ENCODE results near the gene PAOX. TPM values are rescaled to one million over a fixed set of nuclear protein-coding genes. Genes with fewer than 3 reads are reported as not detected.

The PAOX gene
- total and polyA plus RNA-seq, 2 experiments from 2014 or later = 4.1 to 8.7 TPM

- no peaks in the 10 kb centered on the region for H3K9me2 ChIP-seq (ENCODE audit: insufficient read depth)
- Mint-ChIP-seq H3K9me3 (no peaks in the 10 kb centered on the region), H3K4me3 (no peak overlapping the region), H3K36me3 (ENCODE audit: low read depth) (peaks cover 79% of the 10 kb centered on the region), H3K27me3 (ENCODE audit: insufficient read depth, low read depth, poor library complexity) (peaks cover 6% of the 10 kb centered on the region), H3K4me1 (no peaks in the 10 kb centered on the region), H3K27ac (no peak overlapping the region)
- no peak overlapping the region for H3K4me3 ChIP-seq
- no peaks in the 10 kb centered on the region for H3K4me1 ChIP-seq (ENCODE audit: insufficient read depth)
- no peak for DNase-seq (ENCODE audit: low spot score)
- H3K4me2 ChIP-seq = no peak overlapping the region
- H4K20me1 ChIP-seq (replicated peaks; ENCODE audit: insufficient read depth) = peaks cover 26% of the 10 kb centered on the region
- no peak for ATAC-seq
- peaks cover 54% of the 10 kb centered on the region for H3K79me2 ChIP-seq (replicated peaks; ENCODE audit: insufficient read depth)
- peaks cover 5% of the 10 kb centered on the region for H3K36me3 ChIP-seq (ENCODE audit: insufficient read depth)
- TF ChIP-seq JUNB (IDR thresholded peaks at IDR 0.05; ENCODE audit: unreplicated experiment) (no peak), EZH2 (IDR thresholded peaks at IDR 0.05; ENCODE audit: low read depth, unreplicated experiment) (no peak), ETS1 (IDR thresholded peaks at IDR 0.05) (no peak), CREB1 (CRISPR knock-in tag; IDR thresholded peaks at IDR 0.05; ENCODE audit: low read depth) (no peak), ZNF331 (CRISPR knock-in tag; IDR thresholded peaks at IDR 0.05; ENCODE audit: low read depth) (no peak), EZH2phosphoT487 (IDR thresholded peaks at IDR 0.05; ENCODE audit: unreplicated experiment) (no peak), ZNF462 (CRISPR knock-in tag; IDR thresholded peaks at IDR 0.05) (no peak), ZNF114 (CRISPR knock-in tag; IDR thresholded peaks at IDR 0.05) (no peak), POLR2AphosphoS5 (IDR thresholded peaks at IDR 0.05; ENCODE audit: low read depth) (no peak), CTCF (conservative IDR thresholded peaks at IDR 0.05; ENCODE audit: low read depth in 2 of 2) (no peak), STAT1 (IDR thresholded peaks at IDR 0.05; ENCODE audit: unreplicated experiment) (no peak), REST (IDR thresholded peaks at IDR 0.05; ENCODE audit: unreplicated experiment) (no peak), NANOG (IDR thresholded peaks at IDR 0.05; ENCODE audit: borderline replicate concordance) (no peak)
- H3K27ac ChIP-seq (ENCODE audit: low read depth) = no peak overlapping the region
- no peaks in the 10 kb centered on the region for H3K27me3 ChIP-seq (ENCODE audit: insufficient read depth)
- H2AFZ ChIP-seq = no peak overlapping the region
- H3F3A ChIP-seq (replicated peaks; ENCODE audit: low read depth) = no peaks in the 10 kb centered on the region
Measured at GRCh38 chr10:133401981-133402725, 23.1 kb downstream of the PAOX start.

Data from GM23338 (cell line).